Measurements from ENCODE around the gene WDPCP. TPM values are rescaled to one million over a fixed set of nuclear protein-coding genes. Genes with fewer than 3 reads are reported as not detected.

Gene WDPCP
- total RNA-seq, 4 donors from 2014 or later: 2.6 to 15.5 (median 10.9) TPM

GRCh38 chr2:63192889-63193774 lies 395.1 kb downstream of the WDPCP start:
- TF ChIP-seq EP300 (IDR thresholded peaks at IDR 0.05; ENCODE audit: low read depth) (no peak), POLR2A (IDR thresholded peaks at IDR 0.05) (no peak), POLR2AphosphoS5 (IDR thresholded peaks at IDR 0.05) (no peak), CTCF (IDR thresholded peaks at IDR 0.05) (no peak)
- intact Hi-C loops (cut with DNase I; ENCODE audit: low total_unique reads): no loop called here
- DNase-seq: no peak
- in situ Hi-C loops (cut with MboI; ENCODE audit: low pct_ligation_motif_present in 1 of 4, low pct_unique_long_range_greater_than_20kb in 1 of 4, low sequenced_read_pairs in 3 of 4): no loop called here
- Histone ChIP-seq H3K4me3 (no peak overlapping the region), H3K27ac (no peak overlapping the region), H3K9me3 (peaks cover 0 to 4% of the 10 kb centered on the region in 2 donors), H3K4me1 (no peaks in the 10 kb centered on the region), H3K36me3 (no peaks in the 10 kb centered on the region), H3K27me3 (no peaks in the 10 kb centered on the region)
- 42 to 75% methylated on average over 2 of the region's 2 CpGs for WGBS, 2 donors (ENCODE audit: low coverage in 1 of 2)

GRCh38 chr2:63192169-63192888 lies 395.9 kb downstream of the WDPCP start:
- no peak for TF ChIP-seq CTCF (IDR thresholded peaks at IDR 0.05)
- no peak for TF ChIP-seq EP300 (IDR thresholded peaks at IDR 0.05; ENCODE audit: low read depth)
- TF ChIP-seq POLR2A (IDR thresholded peaks at IDR 0.05): no peak
- TF ChIP-seq POLR2AphosphoS5 (IDR thresholded peaks at IDR 0.05): no peak
- Histone ChIP-seq H3K36me3 (no peaks in the 10 kb centered on the region), H3K4me1 (no peaks in the 10 kb centered on the region), H3K4me3 (no peak overlapping the region), H3K27ac (no peak overlapping the region), H3K27me3 (no peaks in the 10 kb centered on the region), H3K9me3 (peaks cover 0 to 7% of the 10 kb centered on the region in 2 donors)
- no peak for DNase-seq
- intact Hi-C loops (cut with DNase I; ENCODE audit: low total_unique reads): no loop called here
- in situ Hi-C loops (cut with MboI; ENCODE audit: low pct_ligation_motif_present in 1 of 4, low pct_unique_long_range_greater_than_20kb in 1 of 4, low sequenced_read_pairs in 3 of 4): no loop called here

- in situ Hi-C loops (cut with MboI; ENCODE audit: low pct_ligation_motif_present in 1 of 4, low pct_unique_long_range_greater_than_20kb in 1 of 4, low sequenced_read_pairs in 3 of 4) (no loop called here), intact Hi-C loops (cut with DNase I; ENCODE audit: low total_unique reads) (no loop called here)
- DNase-seq: peak; percentile 8
- no peaks in the 10 kb centered on the region for H3K27me3 ChIP-seq
- peak in 3 of 5 experiments; percentile 17 to 39 (median 37) for TF ChIP-seq CTCF (IDR thresholded peaks at IDR 0.05)
- no peak for TF ChIP-seq EP300 (IDR thresholded peaks at IDR 0.05; ENCODE audit: low read depth)
- no peaks in the 10 kb centered on the region for H3K36me3 ChIP-seq
- no peak overlapping the region for H3K27ac ChIP-seq
- H3K9me3 ChIP-seq: peaks cover 0 to 7% of the 10 kb centered on the region in 2 donors
- H3K4me3 ChIP-seq: no peak overlapping the region
- 39 to 59% methylated on average over 4 of the region's 4 CpGs for WGBS, 2 donors (ENCODE audit: low coverage in 1 of 2)
- no peaks in the 10 kb centered on the region for H3K4me1 ChIP-seq
These were observed 399.3 kb downstream of the WDPCP start for GRCh38 chr2:63189026-63189425.

- intact Hi-C loops (cut with DNase I; ENCODE audit: low total_unique reads) (no loop called here), in situ Hi-C loops (cut with MboI; ENCODE audit: low pct_ligation_motif_present in 1 of 4, low pct_unique_long_range_greater_than_20kb in 1 of 4, low sequenced_read_pairs in 3 of 4) (no loop called here)
- TF ChIP-seq CTCF (IDR thresholded peaks at IDR 0.05): no peak
- no peak for TF ChIP-seq POLR2AphosphoS5 (IDR thresholded peaks at IDR 0.05)
- TF ChIP-seq POLR2A (IDR thresholded peaks at IDR 0.05): no peak
- TF ChIP-seq EP300 (IDR thresholded peaks at IDR 0.05; ENCODE audit: low read depth): no peak
- Histone ChIP-seq H3K9me3 (peaks cover 6 to 7% of the 10 kb centered on the region in 2 donors), H3K27me3 (no peaks in the 10 kb centered on the region), H3K4me1 (no peaks in the 10 kb centered on the region), H3K4me3 (no peak overlapping the region), H3K27ac (no peak overlapping the region), H3K36me3 (no peaks in the 10 kb centered on the region)
- 86% methylated on average over 3 of the region's 3 CpGs; no CpG with 5 or more reads in 1 of the 2 donors for WGBS, 2 donors (ENCODE audit: low coverage in 1 of 2)
- DNase-seq: no peak
These were observed 401.9 kb downstream of the WDPCP start for GRCh38 chr2:63186331-63186730.
